GM23248 (cell line): Measurements from ENCODE around the gene CCDC141. TPM values are rescaled to one million over a fixed set of nuclear protein-coding genes. Genes with fewer than 3 reads are reported as not detected.

Experiments
- DNase-seq: peaks from one replicate; pipeline ENCODE4 v3.0.0-alpha.2; 2015
- H2AFZ ChIP-seq: fragments of 200-600 bp; sonication (generic); 2 replicates; pipeline ENCODE4 v1.6.1; 2016; ENCODE audit warnings: antibody characterized with exemption
- H3F3A ChIP-seq: fragments of 200-600 bp; sonication (generic); 2 replicates; pipeline ENCODE4 v1.6.1; 2016; ENCODE audit warnings: mild to moderate bottlenecking, antibody characterized with exemption, mixed run types; ENCODE audit not compliant: insufficient read depth
- H3K27ac ChIP-seq: fragments of 200-600 bp; sonication (generic); 2 replicates; pipeline ENCODE4 v1.5.1; 2016; ENCODE audit warnings: mild to moderate bottlenecking
- H3K27me3 ChIP-seq: fragments of 200-600 bp; sonication (generic); replicated peaks from 2 replicates; pipeline ENCODE4 v1.6.1; 2016; ENCODE audit warnings: mild to moderate bottlenecking; ENCODE audit not compliant: insufficient read depth
- H3K36me3 ChIP-seq: fragments of 200-600 bp; sonication (generic); 2 replicates; pipeline ENCODE4 v1.6.1; 2016; ENCODE audit warnings: low read depth, mild to moderate bottlenecking
- H3K4me1 ChIP-seq: fragments of 200-600 bp; sonication (generic); 2 replicates; pipeline ENCODE4 v1.6.1; 2016; ENCODE audit warnings: mild to moderate bottlenecking; ENCODE audit not compliant: insufficient read depth
- H3K4me2 ChIP-seq: fragments of 200-600 bp; sonication (generic); one replicate; pipeline ENCODE4 v1.6.1; 2016; ENCODE audit warnings: mild to moderate bottlenecking; ENCODE audit not compliant: unreplicated experiment
- H3K4me3 ChIP-seq: fragments of 200-600 bp; sonication (generic); 2 replicates; pipeline ENCODE4 v1.5.1; 2016; ENCODE audit warnings: mild to moderate bottlenecking
- H3K79me2 ChIP-seq: fragments of 200-600 bp; sonication (generic); 2 replicates; pipeline ENCODE4 v1.6.1; 2016; ENCODE audit warnings: mild to moderate bottlenecking; ENCODE audit not compliant: insufficient read depth
- H3K9ac ChIP-seq: fragments of 200-600 bp; sonication (generic); 2 replicates; pipeline ENCODE4 v1.6.1; 2016; ENCODE audit warnings: mild to moderate bottlenecking
- H3K9me2 ChIP-seq: fragments of 200-600 bp; sonication (generic); 2 replicates; pipeline ENCODE4 v1.6.1; 2016; ENCODE audit warnings: mixed run types, mild to moderate bottlenecking, moderate library complexity; ENCODE audit not compliant: insufficient read depth
- H3K9me3 ChIP-seq: fragments of 200-600 bp; sonication (generic); one replicate; pipeline ENCODE4 v1.6.1; 2017; ENCODE audit warnings: low read depth
- H4K20me1 ChIP-seq: fragments of 200-600 bp; sonication (generic); 2 replicates; pipeline ENCODE4 v1.6.0; 2016; ENCODE audit not compliant: insufficient read depth
- EZH2 ChIP-seq: fragments of 200-600 bp; sonication (generic); IDR thresholded peaks from 2 replicates; pipeline ENCODE4 v1.6.1; 2018; ENCODE audit warnings: antibody characterized with exemption, mild to moderate bottlenecking; ENCODE audit not compliant: insufficient read depth, poor library complexity, severe bottlenecking
- EZH2phosphoT487 ChIP-seq: fragments of 200-600 bp; sonication (generic); IDR thresholded peaks from 2 replicates; pipeline ENCODE4 v1.6.1; 2018; ENCODE audit warnings: antibody characterized with exemption, moderate library complexity, mild to moderate bottlenecking, low read depth; ENCODE audit not compliant: insufficient read depth
- WGBS, 2 experiments: methylation state at CpG; one replicate each; pipeline ENCODE4 v1.1.6; 2015 to 2017; ENCODE audit warnings: low lambda C conversion rate in 2 of 2, low coverage in 1 of 2; ENCODE audit errors: missing lambda C conversion rate in 2 of 2; 5-methylcytosine and 5-hydroxymethylcytosine counted together
- in situ Hi-C: fragments of 300-500 bp; cut with MboI; formaldehyde crosslinking; loops from 2 replicates; pipeline ENCODE4 v1.15.0; 2020
- polyA plus RNA-seq: library from polyadenylated mRNA; unstranded; fragments of >200 nt; fragmentation: Nextera tagmentation; extraction: Ambion mirVana; gene quantifications from 2 replicates; pipeline ENCODE4 v1.2.1, GENCODE V29; 2016
- total RNA-seq: library from RNA; depleted of rRNA; stranded (reverse); fragments of >200 nt; shearing (Covaris generic); gene quantifications from 2 replicates; pipeline ENCODE4 v1.2.3, GENCODE V29; 2014

Gene CCDC141
- total and polyA plus RNA-seq, 2 experiments from 2014 or later: not detected

- H3K9ac ChIP-seq: no peak overlapping the region
- in situ Hi-C loops: no loop called here
- H3K9me3 ChIP-seq: no peaks in the 10 kb centered on the region
- H3K9me2 ChIP-seq: no peaks in the 10 kb centered on the region
- no peak overlapping the region for H3K27ac ChIP-seq
- H3K27me3 ChIP-seq: no peaks in the 10 kb centered on the region
- no peak overlapping the region for H3K4me2 ChIP-seq
- no peaks in the 10 kb centered on the region for H3F3A ChIP-seq
- H3K36me3 ChIP-seq: no peaks in the 10 kb centered on the region
- H3K4me1 ChIP-seq: peaks cover 9% of the 10 kb centered on the region; the same call in 1 of the 2 replicates
- no peak for DNase-seq
- H3K4me3 ChIP-seq: no peak overlapping the region
- TF ChIP-seq EZH2phosphoT487 (no peak), EZH2 (no peak)
- H4K20me1 ChIP-seq: no peaks in the 10 kb centered on the region
- H3K79me2 ChIP-seq: no peaks in the 10 kb centered on the region
- no peak overlapping the region for H2AFZ ChIP-seq
These were observed 150.3 kb downstream of the CCDC141 start for GRCh38 chr2:178899656-178900055.

- H3K79me2 ChIP-seq: no peaks in the 10 kb centered on the region
- no peak overlapping the region for H3K9ac ChIP-seq
- H3K4me1 ChIP-seq: peaks cover 9% of the 10 kb centered on the region; the same call in 1 of the 2 replicates
- in situ Hi-C loops: no loop called here
- H3K9me2 ChIP-seq: no peaks in the 10 kb centered on the region
- H3K27ac ChIP-seq: no peak overlapping the region
- no peak for TF ChIP-seq EZH2phosphoT487
- H3K4me2 ChIP-seq: no peak overlapping the region
- no peak overlapping the region for H3K4me3 ChIP-seq
- no peaks in the 10 kb centered on the region for H3F3A ChIP-seq
- no peaks in the 10 kb centered on the region for H4K20me1 ChIP-seq
- 37 to 38% methylated on average over 2 of the region's 2 CpGs for WGBS, 2 experiments
- H3K27me3 ChIP-seq: no peaks in the 10 kb centered on the region
- no peak overlapping the region for H2AFZ ChIP-seq
- H3K9me3 ChIP-seq: no peaks in the 10 kb centered on the region
- no peaks in the 10 kb centered on the region for H3K36me3 ChIP-seq
- DNase-seq: peak; percentile 15
These were observed 154.1 kb downstream of the CCDC141 start for GRCh38 chr2:178895872-178896271.

DNA sequence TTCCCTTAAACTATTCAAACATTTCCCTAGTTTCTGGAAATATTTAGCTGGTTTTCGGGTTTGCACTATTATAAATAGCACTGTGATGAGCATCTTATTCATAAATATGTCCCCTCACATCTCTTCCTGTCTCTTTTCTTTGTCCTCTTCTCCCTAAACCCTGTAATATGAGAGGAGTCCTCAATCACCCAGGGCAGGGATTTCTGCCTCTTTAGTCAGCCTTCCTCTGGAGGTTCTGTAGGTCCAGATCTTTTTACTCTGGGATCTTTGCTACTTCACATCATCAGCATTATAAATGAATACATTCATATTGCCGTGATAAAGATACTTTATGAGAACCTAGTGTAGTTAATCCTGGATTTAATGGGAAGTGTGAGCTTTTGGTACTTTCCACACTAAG lies 154.8 kb downstream of the CCDC141 start:
- in situ Hi-C loops: no loop called here

GRCh38 chr2:178892751-178893625 lies 156.9 kb downstream of the CCDC141 start:
- 57 to 59% methylated on average over 5 of the region's 5 CpGs for WGBS, 2 experiments
- in situ Hi-C loops: no loop called here
- Histone ChIP-seq H3K4me2 (no peak overlapping the region), H4K20me1 (no peaks in the 10 kb centered on the region), H3K36me3 (no peaks in the 10 kb centered on the region), H3K9ac (no peak overlapping the region), H3K4me3 (no peak overlapping the region), H2AFZ (no peak overlapping the region), H3K27ac (no peak overlapping the region), H3K27me3 (no peaks in the 10 kb centered on the region), H3K79me2 (no peaks in the 10 kb centered on the region), H3K9me3 (no peaks in the 10 kb centered on the region), H3F3A (no peaks in the 10 kb centered on the region), H3K4me1 (peaks cover 9% of the 10 kb centered on the region; the same call in 1 of the 2 replicates), H3K9me2 (no peaks in the 10 kb centered on the region)
- DNase-seq: no peak
- TF ChIP-seq EZH2 (no peak), EZH2phosphoT487 (no peak)

More for the DNA sequence above, 154.8 kb downstream of the CCDC141 start:
- Histone ChIP-seq H3F3A (no peaks in the 10 kb centered on the region), H3K9me3 (no peaks in the 10 kb centered on the region), H3K4me3 (no peak overlapping the region), H3K27me3 (no peaks in the 10 kb centered on the region), H3K36me3 (no peaks in the 10 kb centered on the region), H4K20me1 (no peaks in the 10 kb centered on the region), H2AFZ (no peak overlapping the region), H3K9me2 (no peaks in the 10 kb centered on the region), H3K9ac (no peak overlapping the region), H3K27ac (no peak overlapping the region), H3K79me2 (no peaks in the 10 kb centered on the region), H3K4me1 (peaks cover 9% of the 10 kb centered on the region; the same call in 1 of the 2 replicates), H3K4me2 (no peak overlapping the region)
- DNase-seq: no peak
- TF ChIP-seq EZH2phosphoT487 (no peak), EZH2 (no peak)
- WGBS, 2 experiments: 61 to 63% methylated on average over 2 of the region's 2 CpGs
